ENCODE data around the gene KIF6.

The KIF6 gene

DNA sequence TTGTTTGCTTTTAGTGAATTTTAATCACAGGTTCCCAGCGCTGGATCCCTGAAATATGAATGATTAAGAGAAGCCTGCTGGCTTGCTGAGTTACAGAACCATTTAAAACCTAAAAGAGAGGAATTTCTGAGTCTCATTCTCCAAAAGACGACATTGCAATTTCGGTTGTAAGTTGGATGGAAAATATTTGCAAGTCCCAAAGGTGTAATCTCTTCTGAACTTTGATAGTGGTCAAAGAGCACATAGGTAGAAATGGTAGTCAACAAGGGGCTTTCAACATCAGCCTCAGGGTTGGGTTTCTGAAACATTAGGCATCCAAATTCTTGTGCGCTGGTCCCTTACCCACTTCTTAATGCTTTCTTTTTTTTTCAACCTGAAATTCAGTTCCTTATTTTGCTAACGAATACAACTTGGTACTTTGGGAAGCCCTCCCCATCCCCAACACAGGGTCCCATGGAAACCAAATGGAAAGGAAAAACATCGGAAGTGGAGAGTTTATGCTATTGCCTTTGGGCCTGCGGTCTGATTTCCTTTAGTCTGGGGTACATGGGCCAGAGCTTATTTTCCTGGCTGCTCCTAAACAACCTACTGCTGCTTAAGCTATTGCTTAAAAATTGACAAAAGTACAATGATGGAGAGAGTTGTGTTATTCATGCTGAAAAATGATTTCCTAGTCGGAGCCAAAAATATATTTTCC lies 285.7 kb downstream of the KIF6 start:
- DNase-seq (ENCODE audit: low read depth): no peak
- no peak overlapping the region for H3K4me3 ChIP-seq (ENCODE audit: low read length)
- TF ChIP-seq, protein P1, sequence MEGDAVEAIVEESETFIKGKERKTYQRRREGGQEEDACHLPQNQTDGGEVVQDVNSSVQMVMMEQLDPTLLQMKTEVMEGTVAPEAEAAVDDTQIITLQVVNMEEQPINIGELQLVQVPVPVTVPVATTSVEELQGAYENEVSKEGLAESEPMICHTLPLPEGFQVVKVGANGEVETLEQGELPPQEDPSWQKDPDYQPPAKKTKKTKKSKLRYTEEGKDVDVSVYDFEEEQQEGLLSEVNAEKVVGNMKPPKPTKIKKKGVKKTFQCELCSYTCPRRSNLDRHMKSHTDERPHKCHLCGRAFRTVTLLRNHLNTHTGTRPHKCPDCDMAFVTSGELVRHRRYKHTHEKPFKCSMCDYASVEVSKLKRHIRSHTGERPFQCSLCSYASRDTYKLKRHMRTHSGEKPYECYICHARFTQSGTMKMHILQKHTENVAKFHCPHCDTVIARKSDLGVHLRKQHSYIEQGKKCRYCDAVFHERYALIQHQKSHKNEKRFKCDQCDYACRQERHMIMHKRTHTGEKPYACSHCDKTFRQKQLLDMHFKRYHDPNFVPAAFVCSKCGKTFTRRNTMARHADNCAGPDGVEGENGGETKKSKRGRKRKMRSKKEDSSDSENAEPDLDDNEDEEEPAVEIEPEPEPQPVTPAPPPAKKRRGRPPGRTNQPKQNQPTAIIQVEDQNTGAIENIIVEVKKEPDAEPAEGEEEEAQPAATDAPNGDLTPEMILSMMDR (conservative IDR thresholded peaks at IDR 0.05; ENCODE audit: low read depth, low read length): no peak

DNA sequence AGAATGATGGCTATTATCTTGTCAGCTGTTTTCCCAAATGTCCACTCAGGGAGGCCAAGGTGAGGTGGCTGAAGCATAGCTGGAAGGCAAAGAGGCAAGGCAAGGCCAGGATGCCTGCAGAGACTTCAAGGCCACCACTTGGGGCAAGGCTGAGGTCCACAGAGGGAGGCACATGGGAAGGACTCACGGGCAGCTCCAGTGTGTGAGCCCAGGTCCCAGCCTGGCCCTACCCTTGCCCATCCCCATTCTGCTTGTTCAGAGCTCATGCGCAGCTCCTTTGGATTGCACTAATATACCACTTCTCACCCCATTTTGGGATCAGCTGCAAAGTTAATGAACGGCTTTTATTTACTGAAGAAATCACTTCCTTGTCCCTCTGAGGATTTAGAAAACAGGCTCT lies 291.6 kb downstream of the KIF6 start:
- TF ChIP-seq, protein P1 (conservative IDR thresholded peaks at IDR 0.05; ENCODE audit: low read depth, low read length): no peak
- no peak for DNase-seq (ENCODE audit: low read depth)
- H3K4me3 ChIP-seq (ENCODE audit: low read length): no peak overlapping the region

DNA sequence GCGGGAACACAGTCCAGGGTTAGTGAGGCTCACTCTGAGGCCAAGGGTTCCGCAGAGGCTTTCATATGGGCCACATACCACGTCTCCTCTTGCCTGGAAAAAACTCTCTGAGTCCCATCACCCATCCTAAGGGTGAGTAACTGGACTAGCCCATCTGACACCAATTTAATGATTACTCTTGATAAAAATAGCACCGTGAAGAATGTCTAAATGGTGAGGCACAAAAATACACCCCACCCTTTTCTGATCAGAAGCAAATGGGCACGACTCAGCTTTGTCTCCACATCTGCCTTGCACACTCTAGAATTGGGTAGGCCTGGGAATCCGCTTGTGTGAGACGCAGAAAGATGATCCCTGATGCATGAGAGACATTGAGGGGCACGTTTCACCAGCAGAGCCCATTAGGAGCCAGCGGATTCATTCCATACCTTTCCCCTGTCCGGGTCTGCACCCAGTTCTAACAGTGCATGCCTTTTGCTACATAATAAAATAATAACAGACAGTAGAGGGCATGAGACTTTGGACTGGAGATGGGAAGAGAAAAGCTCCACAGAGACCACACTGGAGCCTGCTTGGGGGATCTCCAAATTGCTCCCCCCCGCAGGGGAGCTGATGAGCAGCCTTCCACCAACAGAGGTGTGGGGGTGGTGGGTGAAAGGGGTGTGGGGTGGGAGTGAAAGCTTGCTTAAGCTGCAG lies 292.7 kb downstream of the KIF6 start:
- no peak overlapping the region for H3K4me3 ChIP-seq (ENCODE audit: low read length)
- TF ChIP-seq, protein P1 (conservative IDR thresholded peaks at IDR 0.05; ENCODE audit: low read depth, low read length): no peak
- DNase-seq (ENCODE audit: low read depth): no peak

DNA sequence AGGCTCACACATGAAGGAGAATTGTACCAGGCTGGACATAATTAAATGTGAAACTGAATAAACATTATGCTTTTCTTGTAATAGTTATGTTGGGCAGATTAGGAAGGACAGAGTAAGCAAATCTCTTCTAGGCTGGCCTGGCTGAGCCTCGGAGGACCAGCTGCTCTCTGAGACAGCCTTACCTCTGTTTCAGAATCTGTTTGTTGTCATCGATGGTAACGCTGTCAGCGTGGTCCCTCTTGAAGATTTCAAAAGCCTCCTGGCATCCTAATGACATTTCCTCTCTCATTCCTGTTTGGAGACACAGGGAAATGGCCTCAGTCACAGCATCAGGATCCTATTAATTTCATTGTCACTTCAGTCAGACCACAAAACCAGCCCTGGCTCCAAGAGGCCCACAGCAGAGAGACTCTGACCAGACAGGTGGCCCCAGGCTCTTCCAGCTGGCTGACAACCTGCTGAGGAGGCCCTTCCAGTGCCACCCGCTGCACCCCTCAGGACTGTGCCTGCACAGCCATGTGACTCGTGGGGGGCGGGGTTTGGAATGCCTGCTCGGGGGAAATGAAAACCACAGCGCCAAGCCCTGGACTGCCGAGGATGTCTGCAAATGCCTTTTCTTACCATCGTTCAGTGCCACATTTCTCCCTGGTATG lies 294.2 kb downstream of the KIF6 start:
- peak overlapping the region; percentile 1 for H3K4me3 ChIP-seq (ENCODE audit: low read length)
- TF ChIP-seq, protein P1 (conservative IDR thresholded peaks at IDR 0.05; ENCODE audit: low read depth, low read length): peak; percentile 19
- DNase-seq (ENCODE audit: low read depth): peak; percentile 52

DNA sequence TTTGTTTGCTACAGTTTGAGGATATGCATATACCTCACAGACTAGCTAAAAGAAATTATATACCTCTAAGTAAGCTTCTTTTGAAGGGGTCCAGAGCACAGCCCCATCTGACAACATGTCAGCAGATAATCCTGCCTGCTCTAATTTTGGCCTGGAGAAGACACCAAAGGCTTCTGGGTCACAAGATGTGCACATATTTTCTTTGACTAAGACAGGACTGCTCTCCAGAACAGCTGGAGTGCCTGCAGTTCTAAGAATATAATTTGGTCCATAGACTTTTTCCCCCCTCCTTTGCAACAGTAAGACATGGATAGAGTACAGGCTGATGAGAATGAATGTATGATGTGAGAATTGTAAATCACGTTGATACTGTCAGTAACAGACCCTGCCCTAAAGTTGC lies 294.8 kb downstream of the KIF6 start:
- TF ChIP-seq, protein P1 (conservative IDR thresholded peaks at IDR 0.05; ENCODE audit: low read depth, low read length): no peak
- DNase-seq (ENCODE audit: low read depth): no peak
- H3K4me3 ChIP-seq (ENCODE audit: low read length): peak overlapping the region; percentile 1

DNA sequence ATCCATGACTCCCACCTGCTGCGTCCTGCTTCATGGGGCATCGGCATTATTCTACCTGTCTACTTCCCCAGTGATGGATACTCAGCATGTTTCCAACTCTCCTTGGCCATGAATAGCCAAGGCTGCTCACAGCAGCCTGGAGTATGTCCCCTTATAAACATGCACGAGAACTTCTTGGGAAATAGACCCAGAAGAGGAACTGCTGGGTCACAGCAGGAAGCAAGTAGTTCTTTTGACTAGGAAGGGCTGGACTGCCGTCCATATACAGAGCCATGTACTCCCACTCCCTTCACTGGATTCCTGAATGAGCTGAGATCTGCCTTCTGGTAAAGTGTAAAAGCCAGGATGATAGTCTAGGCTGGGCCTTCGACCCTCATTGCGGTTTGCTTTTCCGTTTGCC lies 296.4 kb downstream of the KIF6 start:
- DNase-seq (ENCODE audit: low read depth): no peak
- TF ChIP-seq, protein P1 (conservative IDR thresholded peaks at IDR 0.05; ENCODE audit: low read depth, low read length): no peak

More for the DNA sequence above, 296.4 kb downstream of the KIF6 start:
- H3K4me3 ChIP-seq (ENCODE audit: low read length): no peak overlapping the region
